ENCODE results near the gene LMAN2L.

DNA sequence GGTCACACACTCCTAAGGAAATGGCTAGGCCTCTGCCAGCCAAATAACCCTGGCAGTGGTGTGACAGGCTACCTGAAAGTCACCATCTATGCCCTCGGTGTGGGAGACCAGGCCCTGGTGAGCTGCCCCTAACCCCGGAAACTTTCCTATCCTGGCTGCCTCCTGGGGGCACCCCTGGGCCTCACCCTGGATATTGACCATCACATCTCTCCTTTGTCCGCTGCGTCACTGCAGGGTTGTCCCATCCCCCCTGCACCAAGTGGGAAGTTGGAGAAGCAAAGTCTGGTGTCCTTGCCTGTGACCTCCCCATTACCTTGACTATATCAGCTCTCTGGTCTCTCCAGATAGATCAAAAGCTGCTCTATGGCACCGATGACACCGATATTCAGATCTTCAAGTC is 78.5 kb downstream of the LMAN2L start:
- TF ChIP-seq, protein P1, sequence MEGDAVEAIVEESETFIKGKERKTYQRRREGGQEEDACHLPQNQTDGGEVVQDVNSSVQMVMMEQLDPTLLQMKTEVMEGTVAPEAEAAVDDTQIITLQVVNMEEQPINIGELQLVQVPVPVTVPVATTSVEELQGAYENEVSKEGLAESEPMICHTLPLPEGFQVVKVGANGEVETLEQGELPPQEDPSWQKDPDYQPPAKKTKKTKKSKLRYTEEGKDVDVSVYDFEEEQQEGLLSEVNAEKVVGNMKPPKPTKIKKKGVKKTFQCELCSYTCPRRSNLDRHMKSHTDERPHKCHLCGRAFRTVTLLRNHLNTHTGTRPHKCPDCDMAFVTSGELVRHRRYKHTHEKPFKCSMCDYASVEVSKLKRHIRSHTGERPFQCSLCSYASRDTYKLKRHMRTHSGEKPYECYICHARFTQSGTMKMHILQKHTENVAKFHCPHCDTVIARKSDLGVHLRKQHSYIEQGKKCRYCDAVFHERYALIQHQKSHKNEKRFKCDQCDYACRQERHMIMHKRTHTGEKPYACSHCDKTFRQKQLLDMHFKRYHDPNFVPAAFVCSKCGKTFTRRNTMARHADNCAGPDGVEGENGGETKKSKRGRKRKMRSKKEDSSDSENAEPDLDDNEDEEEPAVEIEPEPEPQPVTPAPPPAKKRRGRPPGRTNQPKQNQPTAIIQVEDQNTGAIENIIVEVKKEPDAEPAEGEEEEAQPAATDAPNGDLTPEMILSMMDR (IDR thresholded peaks at IDR 0.05; ENCODE audit: low read depth, low read length, poor library complexity, severe bottlenecking), result no peak
- TF ChIP-seq EZH2phosphoT487 (IDR thresholded peaks at IDR 0.05; ENCODE audit: borderline replicate concordance, low read length), result no peak

Measured in DOHH2 (cell line).